Psoas muscle (tissue), 8 donors: ENCODE data around the gene ZNF70. TPM values are rescaled to one million over a fixed set of nuclear protein-coding genes. Genes with fewer than 3 reads are reported as not detected.

Experiments
- ATAC-seq, 4 donors: fragments of 200-7000 bp; cut with Tn5 transposase; one replicate each; pipeline ENCODE4 v1.9.1; 2020; ENCODE audit warnings: moderate library complexity in 3 of 4, mild to moderate bottlenecking in 2 of 4
- DNase-seq, 2 donors: peaks; one replicate each; pipeline ENCODE4 v3.0.0-alpha.2; 2020
- H3K27ac ChIP-seq: fragments of 200-600 bp; one replicate; pipeline ENCODE4 v1.8.0; 2022
- H3K27me3 ChIP-seq, 3 donors: fragments of 200-600 bp in 1 of 3; one replicate each; pipeline versions ENCODE4 v1.6.1 to v1.8.0; 2013 to 2022; ENCODE audit warnings: low read length in 2 of 3, mild to moderate bottlenecking in 2 of 3, moderate library complexity in 1 of 3; ENCODE audit not compliant: insufficient read depth in 3 of 3
- H3K36me3 ChIP-seq, 2 donors: fragments of 200-600 bp in 1 of 2; one replicate each; pipeline versions ENCODE4 v1.6.1 to v1.8.0; 2013 to 2022; ENCODE audit warnings: low read depth in 1 of 2, mild to moderate bottlenecking in 1 of 2, moderate library complexity in 1 of 2; ENCODE audit not compliant: insufficient read depth in 1 of 2
- H3K4me1 ChIP-seq: fragments of 200-600 bp; one replicate; pipeline ENCODE4 v1.8.0; 2022
- H3K4me3 ChIP-seq: fragments of 200-600 bp; one replicate; pipeline ENCODE4 v1.8.0; 2022; ENCODE audit warnings: mild to moderate bottlenecking
- H3K9me3 ChIP-seq: fragments of 200-600 bp; one replicate; pipeline ENCODE4 v1.8.0; 2022
- CTCF ChIP-seq: fragments of 200-600 bp; IDR thresholded peaks from one replicate; pipeline ENCODE4 v1.8.0; 2022; ENCODE audit warnings: antibody characterized with exemption
- WGBS, 3 donors: extraction: QIAGEN DNeasy Blood & Tissue Kit; methylation state at CpG; one replicate each; pipeline versions ENCODE4 v1.1.6 to v1.1.7; 2013; 5-methylcytosine and 5-hydroxymethylcytosine counted together
- intact Hi-C, 2 donors: fragments of 100-400 bp; cut with DNase I; formaldehyde crosslinking; loops; one replicate each; pipeline versions ENCODE4 v1.11.0 to v1.14.2; 2022
- polyA plus RNA-seq, 3 donors: library from polyadenylated mRNA; stranded (reverse); fragments of 200-250 nt; gene quantifications; one replicate each; pipeline ENCODE4 v1.2.3, GENCODE V29; 2013
- total RNA-seq, 4 donors: library from RNA; stranded (reverse); fragmentation: NEBNext Ultra II Directional in 2 of 4; extraction: Animal tissue kit (Norgen Biotek cat#: 25700) in 2 of 4; gene quantifications; one replicate each; pipeline versions ENCODE4 v1.2.1 to v1.2.4, GENCODE V29; 2021 to 2023
- donor health status: healthy with polysubstance abuse.
- donor health status: DM: no; HTN: no; CAD: no; lungs with moderate emphysema.
- donor health status: Bipolar disorder and iron deficiency.
- donor health status: healthy.
- donor health status: DM: yes; HTN: yes; CAD: no.
- donor health status: DM: no; HTN: no; CAD: no.
- donor health status: DM: no; HTN: no; CAD: no.
- donor health status: DM: yes; HTN: yes; CAD: no.

The ZNF70 gene
- total and polyA plus RNA-seq, 7 donors: 1.2 to 12.9 (median 3.5) TPM

- H3K27me3 ChIP-seq: no peaks in the 10 kb centered on the region
- H3K36me3 ChIP-seq: no peaks in the 10 kb centered on the region
- TF ChIP-seq CTCF: no peak
- DNase-seq (no peak), ATAC-seq (no peak)
- H3K27ac ChIP-seq: no peak overlapping the region
- intact Hi-C loops: no loop called here
- no peaks in the 10 kb centered on the region for H3K4me1 ChIP-seq
- no peak overlapping the region for H3K4me3 ChIP-seq
- no peaks in the 10 kb centered on the region for H3K9me3 ChIP-seq
- WGBS, 3 donors: 61 to 63% (median 63%) methylated on average over 2 of the region's 2 CpGs
Measured at GRCh38 chr22:23722724-23723123, 28.2 kb downstream of the ZNF70 start.

- H3K27ac ChIP-seq: no peak overlapping the region
- no peak for TF ChIP-seq CTCF
- H3K36me3 ChIP-seq: no peaks in the 10 kb centered on the region
- ATAC-seq: no peak
- no peak overlapping the region for H3K4me3 ChIP-seq
- intact Hi-C loops: no loop called here
- no peaks in the 10 kb centered on the region for H3K9me3 ChIP-seq
- no peak for DNase-seq
- 69 to 79% (median 74%) methylated on average over 4 of the region's 4 CpGs for WGBS, 3 donors
- H3K4me1 ChIP-seq: no peaks in the 10 kb centered on the region
- no peaks in the 10 kb centered on the region for H3K27me3 ChIP-seq
Measured at GRCh38 chr22:23722160-23722559, 28.8 kb downstream of the ZNF70 start.

GRCh38 chr22:23720855-23721254 lies 30.1 kb downstream of the ZNF70 start:
- no peak for ATAC-seq
- TF ChIP-seq CTCF: no peak
- WGBS, 3 donors: 71 to 77% (median 76%) methylated on average over 6 of the region's 6 CpGs
- Histone ChIP-seq H3K27me3 (no peaks in the 10 kb centered on the region), H3K9me3 (no peaks in the 10 kb centered on the region), H3K4me1 (peaks cover 3% of the 10 kb centered on the region), H3K36me3 (no peaks in the 10 kb centered on the region), H3K4me3 (no peak overlapping the region), H3K27ac (no peak overlapping the region)
- intact Hi-C loops: no loop called here
- DNase-seq: no peak

- Histone ChIP-seq H3K4me1 (peaks cover 3% of the 10 kb centered on the region), H3K4me3 (no peak overlapping the region), H3K27me3 (no peaks in the 10 kb centered on the region), H3K9me3 (no peaks in the 10 kb centered on the region), H3K36me3 (peaks cover 0 to 12% of the 10 kb centered on the region in 2 donors), H3K27ac (no peak overlapping the region)
- ATAC-seq (no peak), DNase-seq (no peak)
- intact Hi-C loops: loop anchor here in 1 of 2 donors (5.0 kb wide), 1 partner anchor 36 kb away; no protein-coding TSS in a partner anchor
- 86 to 88% (median 86%) methylated on average over 17 of the region's 17 CpGs for WGBS, 3 donors
- TF ChIP-seq CTCF: no peak
Measured at GRCh38 chr22:23718371-23719165, 32.3 kb downstream of the ZNF70 start.
